NCI-H1092 (cell line): ENCODE data around the gene NBPF20.
"Not testable (repeated sequence)": the region's sequence is repeated elsewhere in the genome, so short reads cannot be mapped to it uniquely, and the experiment has no call there.

Experiments used
- DNase-seq: peaks from one replicate; lab custom pipeline; 2025; lab: John Stamatoyannopoulos, UW

NBPF20 gene

GRCh38 chr1:145424612-145425435 lies 579 bp downstream of the NBPF20 start:
- DNase-seq: not testable (repeated sequence)

DNA sequence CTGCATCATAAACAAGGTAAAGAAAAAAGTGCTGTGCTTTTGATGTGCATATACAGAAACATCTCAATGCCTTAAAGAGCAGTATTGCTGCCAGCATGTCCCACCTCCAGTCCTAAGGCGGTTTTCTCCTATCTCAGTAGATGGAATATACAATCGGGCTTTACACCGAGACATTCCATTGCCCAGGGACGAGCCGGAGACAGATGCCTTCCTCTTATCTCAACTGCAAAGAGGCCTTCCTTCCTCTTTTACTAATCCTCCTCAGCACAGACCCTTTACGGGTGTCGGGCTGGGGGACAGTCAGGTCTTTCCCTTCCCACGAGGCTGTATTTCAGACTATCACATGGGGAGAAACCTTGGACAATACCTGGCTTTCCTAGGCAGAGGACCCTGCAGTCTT lies 10.3 kb downstream of the NBPF20 start:
- not testable (repeated sequence) for DNase-seq

GRCh38 chr1:145407266-145407665 lies 18.1 kb downstream of the NBPF20 start:
- DNase-seq: not testable (repeated sequence)

DNA sequence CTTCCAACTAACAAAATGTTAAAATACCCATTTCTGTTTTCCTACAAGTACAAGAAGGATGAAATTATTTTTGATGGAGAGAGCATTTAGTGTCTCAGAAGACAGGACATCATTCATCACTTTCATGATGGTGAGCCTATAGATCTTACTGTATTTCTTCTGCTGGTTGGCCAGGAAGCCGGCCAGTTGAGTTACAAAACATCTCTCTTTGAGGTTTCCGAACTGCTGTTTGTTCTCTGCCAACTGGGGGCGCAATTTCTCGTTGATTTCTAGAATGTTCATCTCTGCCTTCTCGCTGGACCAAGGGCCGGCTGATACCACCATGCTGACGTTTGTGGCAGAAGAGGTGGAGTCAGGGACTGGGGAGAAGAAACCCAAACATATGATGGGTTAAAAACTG lies 20.5 kb downstream of the NBPF20 start:
- DNase-seq: not testable (repeated sequence)

- not testable (repeated sequence) for DNase-seq
These were observed 24.7 kb downstream of the NBPF20 start for GRCh38 chr1:145400701-145401100.
